GM12872 (cell line): Measurements from ENCODE around the gene GPR63.

Experiments used
- CTCF ChIP-seq: IDR thresholded peaks from 3 replicates; pipeline ENCODE4 v1.5.1; 2011; ENCODE audit warnings: low read depth, mild to moderate bottlenecking, low read length, moderate library complexity; ENCODE audit not compliant: insufficient read depth

The GPR63 gene

GRCh38 chr6:96821034-96821433 lies 16.2 kb downstream of the GPR63 start:
- no peak for TF ChIP-seq CTCF

GRCh38 chr6:96816301-96816817 lies 20.9 kb downstream of the GPR63 start:
- no peak for TF ChIP-seq CTCF

- TF ChIP-seq CTCF, result no peak
Measured at GRCh38 chr6:96814625-96815024, 22.7 kb downstream of the GPR63 start.

- TF ChIP-seq CTCF, result no peak
Measured at GRCh38 chr6:96812077-96812703, 25.1 kb downstream of the GPR63 start.

- TF ChIP-seq CTCF, result no peak
Measured at GRCh38 chr6:96811670-96812069, 25.6 kb downstream of the GPR63 start.

GRCh38 chr6:96811136-96811535 lies 26.1 kb downstream of the GPR63 start:
- no peak for TF ChIP-seq CTCF

- no peak for TF ChIP-seq CTCF
Measured at GRCh38 chr6:96809119-96809518, 28.2 kb downstream of the GPR63 start.

GRCh38 chr6:96803106-96803481 lies 34.2 kb downstream of the GPR63 start:
- TF ChIP-seq CTCF, result no peak
